Neutrophil (primary cell): ENCODE measurements around the gene ITGAE.

ENCODE experiments used
- H3K27ac ChIP-seq: fragments of 200-600 bp; sonication (generic); 2 replicates; pipeline ENCODE4 v1.5.1; 2016; ENCODE audit warnings: mild to moderate bottlenecking, moderate library complexity
- H3K27me3 ChIP-seq: fragments of 200-600 bp; sonication (generic); 2 replicates; pipeline ENCODE4 v1.6.0; 2016; ENCODE audit warnings: mild to moderate bottlenecking
- H3K36me3 ChIP-seq: fragments of 200-600 bp; sonication (generic); 2 replicates; pipeline ENCODE4 v1.5.1; 2017
- H3K4me1 ChIP-seq, 2 experiments: fragments of 200-600 bp in 1 of 2; sonication (generic) in 1 of 2; 1 replicate in 1 of 2; 2 replicates in 1 of 2; pipeline versions ENCODE4 v1.5.1 to v1.6.1; 2013 to 2016; ENCODE audit warnings: low read depth in 1 of 2, low read length in 1 of 2, mild to moderate bottlenecking in 1 of 2, moderate library complexity in 1 of 2; ENCODE audit not compliant: control insufficient read depth in 1 of 2, insufficient read depth in 1 of 2
- H3K4me3 ChIP-seq, 2 experiments: fragments of 200-600 bp in 1 of 2; sonication (generic) in 1 of 2; 1 replicate in 1 of 2; 2 replicates in 1 of 2; pipeline ENCODE4 v1.5.1; 2013 to 2016; ENCODE audit warnings: low read depth in 1 of 2, low read length in 1 of 2, mild to moderate bottlenecking in 1 of 2, moderate library complexity in 1 of 2
- H3K9me3 ChIP-seq: fragments of 200-600 bp; sonication (generic); 2 replicates; pipeline ENCODE4 v1.5.1; 2016
- TF ChIP-seq, protein P1 (sequence below): fragments of 200-600 bp; sonication (generic); IDR thresholded peaks from 2 replicates; pipeline ENCODE4 v1.5.1; 2016; ENCODE audit warnings: antibody characterized with exemption

Gene ITGAE

DNA sequence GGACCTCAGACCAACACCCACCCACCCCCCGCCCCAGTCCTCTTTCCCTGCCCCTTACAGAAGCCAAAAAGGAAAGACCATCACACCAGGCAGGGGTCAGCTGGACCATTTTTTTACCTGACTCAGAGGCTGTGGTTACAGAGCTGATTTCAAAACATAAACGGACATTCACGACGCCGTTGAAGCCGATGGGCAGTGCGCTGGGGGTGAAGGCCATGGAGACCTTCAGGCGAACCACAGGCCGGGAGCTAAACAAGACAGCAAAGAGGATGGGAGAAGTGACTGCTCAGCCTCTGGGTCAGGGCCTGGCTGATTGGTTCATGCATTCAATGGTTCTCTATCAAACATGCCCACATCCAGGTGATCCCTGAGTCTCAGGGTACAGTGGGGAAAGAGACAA is 53.2 kb downstream of the ITGAE start:
- Histone ChIP-seq H3K4me3 (no peak overlapping the region), H3K4me1 (peaks cover 11 to 14% of the 10 kb centered on the region in 2 experiments), H3K9me3 (no peaks in the 10 kb centered on the region), H3K36me3 (no peaks in the 10 kb centered on the region), H3K27me3 (no peaks in the 10 kb centered on the region), H3K27ac (no peak overlapping the region)
- TF ChIP-seq, protein P1, sequence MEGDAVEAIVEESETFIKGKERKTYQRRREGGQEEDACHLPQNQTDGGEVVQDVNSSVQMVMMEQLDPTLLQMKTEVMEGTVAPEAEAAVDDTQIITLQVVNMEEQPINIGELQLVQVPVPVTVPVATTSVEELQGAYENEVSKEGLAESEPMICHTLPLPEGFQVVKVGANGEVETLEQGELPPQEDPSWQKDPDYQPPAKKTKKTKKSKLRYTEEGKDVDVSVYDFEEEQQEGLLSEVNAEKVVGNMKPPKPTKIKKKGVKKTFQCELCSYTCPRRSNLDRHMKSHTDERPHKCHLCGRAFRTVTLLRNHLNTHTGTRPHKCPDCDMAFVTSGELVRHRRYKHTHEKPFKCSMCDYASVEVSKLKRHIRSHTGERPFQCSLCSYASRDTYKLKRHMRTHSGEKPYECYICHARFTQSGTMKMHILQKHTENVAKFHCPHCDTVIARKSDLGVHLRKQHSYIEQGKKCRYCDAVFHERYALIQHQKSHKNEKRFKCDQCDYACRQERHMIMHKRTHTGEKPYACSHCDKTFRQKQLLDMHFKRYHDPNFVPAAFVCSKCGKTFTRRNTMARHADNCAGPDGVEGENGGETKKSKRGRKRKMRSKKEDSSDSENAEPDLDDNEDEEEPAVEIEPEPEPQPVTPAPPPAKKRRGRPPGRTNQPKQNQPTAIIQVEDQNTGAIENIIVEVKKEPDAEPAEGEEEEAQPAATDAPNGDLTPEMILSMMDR = no peak

DNA sequence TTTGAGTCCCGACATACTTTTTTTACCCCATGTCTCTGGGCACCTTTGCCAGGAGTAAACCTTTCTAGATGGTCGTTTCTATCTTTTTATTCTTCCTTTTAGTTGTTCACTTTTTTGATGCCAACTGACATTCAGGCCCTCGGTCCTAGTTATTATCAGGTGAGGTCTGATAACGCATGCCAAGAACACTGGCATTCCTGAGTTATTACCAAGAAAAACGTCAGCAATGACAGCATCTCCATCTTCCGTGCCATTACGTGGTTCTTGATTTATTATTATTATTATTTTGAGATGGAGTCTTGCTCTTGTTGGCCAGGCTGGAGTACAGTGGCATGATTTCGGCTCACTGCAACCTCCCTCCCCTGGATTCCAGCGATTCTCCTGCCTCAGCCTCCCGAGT is 55.9 kb downstream of the ITGAE start:
- TF ChIP-seq, protein P1 = no peak
- H3K27ac ChIP-seq = no peak overlapping the region
- no peak overlapping the region for H3K4me3 ChIP-seq

DNA sequence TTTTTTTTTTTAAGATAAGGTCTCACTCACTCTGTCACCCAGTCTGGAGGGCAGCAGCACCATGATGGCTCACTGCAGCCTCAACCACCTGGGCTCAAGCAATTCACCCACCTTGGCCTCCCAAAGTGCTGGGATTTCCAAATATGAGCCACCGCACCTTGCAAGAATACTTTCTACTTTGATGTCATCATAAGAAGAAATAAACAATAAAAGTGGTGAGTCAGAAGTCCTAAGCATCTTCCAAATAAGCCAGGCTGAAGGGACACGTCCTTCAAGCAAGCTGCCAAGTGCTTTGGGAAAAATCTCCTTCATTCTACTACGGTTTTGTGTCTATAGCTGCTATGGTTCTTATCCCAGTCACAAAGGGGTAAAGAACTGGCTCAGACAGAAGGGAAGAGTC is 57.0 kb downstream of the ITGAE start:
- no peaks in the 10 kb centered on the region for H3K27me3 ChIP-seq

More for the DNA sequence above, 55.9 kb downstream of the ITGAE start:
- H3K9me3 ChIP-seq = no peaks in the 10 kb centered on the region
- H3K36me3 ChIP-seq = no peaks in the 10 kb centered on the region
- peaks cover 22 to 24% of the 10 kb centered on the region in 2 experiments for H3K4me1 ChIP-seq
- no peaks in the 10 kb centered on the region for H3K27me3 ChIP-seq

DNA sequence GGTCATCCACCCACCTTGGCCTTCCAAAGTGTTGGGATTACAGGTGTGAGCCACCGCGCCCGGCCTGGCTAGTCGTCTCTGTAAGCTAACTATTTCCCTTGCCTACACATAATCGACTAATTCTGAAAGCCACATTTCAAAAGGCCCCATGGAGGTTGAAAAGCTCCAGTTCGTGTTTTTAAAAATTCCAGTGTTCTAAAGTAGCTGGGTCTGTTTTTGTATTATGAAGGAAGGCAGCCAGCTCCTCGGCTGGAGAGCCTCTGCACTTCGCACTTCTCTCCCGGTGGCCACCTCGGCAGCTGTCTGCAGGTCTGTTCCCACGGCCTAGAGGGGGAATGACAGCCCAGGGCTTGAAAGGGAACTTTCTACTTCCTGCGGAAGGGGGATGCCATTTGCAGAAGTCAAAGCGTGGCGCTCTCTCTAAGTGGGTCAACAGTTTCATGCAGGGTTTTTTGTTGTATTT is 60.3 kb downstream of the ITGAE start:
- Histone ChIP-seq H3K36me3 (no peaks in the 10 kb centered on the region), H3K4me3 (peak overlapping the region in 1 of 2 experiments; percentile 15), H3K27ac (peak overlapping the region; percentile 89), H3K9me3 (no peaks in the 10 kb centered on the region), H3K4me1 (peaks cover 21 to 25% of the 10 kb centered on the region in 2 experiments), H3K27me3 (no peaks in the 10 kb centered on the region)
- TF ChIP-seq, protein P1 = peak; percentile 49

More for the DNA sequence above, 57.0 kb downstream of the ITGAE start:
- Histone ChIP-seq H3K27ac (no peak overlapping the region), H3K4me3 (no peak overlapping the region), H3K9me3 (no peaks in the 10 kb centered on the region), H3K4me1 (peaks cover 17 to 20% of the 10 kb centered on the region in 2 experiments), H3K36me3 (no peaks in the 10 kb centered on the region)
- TF ChIP-seq, protein P1 = no peak

DNA sequence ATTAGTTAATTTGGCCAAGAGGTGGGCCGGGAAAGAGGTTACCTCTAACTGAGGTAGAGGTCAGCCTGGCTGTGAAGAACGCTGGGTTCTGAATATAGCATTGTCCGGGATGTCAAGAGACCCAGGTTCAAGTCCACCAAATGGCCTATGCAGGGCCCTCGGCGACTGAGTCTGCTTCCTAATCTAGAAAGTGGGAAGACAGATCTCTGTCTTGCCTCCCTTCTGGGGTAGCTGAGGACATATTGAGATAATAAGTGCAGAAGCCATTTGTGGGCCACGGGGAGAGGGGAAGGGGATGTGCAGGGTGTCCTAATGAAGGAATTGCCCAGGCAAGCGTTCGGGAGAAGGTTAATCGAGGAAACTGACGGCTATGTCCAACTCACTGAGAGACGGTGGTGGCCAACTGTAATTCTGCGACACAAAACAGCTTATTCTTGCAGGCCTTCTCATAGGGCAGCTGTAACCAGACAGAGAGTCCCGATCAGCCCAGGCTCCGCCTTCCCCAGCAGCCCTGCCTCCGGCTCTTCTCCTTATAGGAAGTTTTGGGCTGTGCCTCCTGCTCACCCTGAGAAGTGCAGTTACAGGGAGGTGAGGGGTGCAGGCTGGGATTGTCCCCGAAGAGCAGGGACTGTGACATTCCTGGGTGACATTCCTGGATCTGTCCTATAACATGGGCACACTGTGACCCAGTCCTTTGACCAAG is 61.4 kb downstream of the ITGAE start:
- Histone ChIP-seq H3K27me3 (no peaks in the 10 kb centered on the region), H3K27ac (peak overlapping the region; percentile 89), H3K4me1 (peaks cover 25% of the 10 kb centered on the region in 2 experiments), H3K36me3 (no peaks in the 10 kb centered on the region), H3K4me3 (no peak overlapping the region), H3K9me3 (no peaks in the 10 kb centered on the region)
- TF ChIP-seq, protein P1 = no peak
